22Rv1 (cell line): Measurements from ENCODE around the gene EXD3.

Source experiments
- H3K27ac ChIP-seq: fragments of 450-650 bp; 2 replicates; pipeline ENCODE4 v1.5.1; 2017
- CTCF ChIP-seq: fragments of 450-650 bp; IDR thresholded peaks from 2 replicates; pipeline ENCODE4 v1.5.1; 2017; ENCODE audit warnings: mild to moderate bottlenecking
- ZFX ChIP-seq: fragments of 450-650 bp; IDR thresholded peaks from 2 replicates; pipeline ENCODE4 v1.6.1; 2017; ENCODE audit warnings: antibody characterized with exemption, borderline replicate concordance

The EXD3 gene

GRCh38 chr9:137464291-137464999 is 41.5 kb upstream of the EXD3 start:
- no peak for TF ChIP-seq ZFX
- no peak for TF ChIP-seq CTCF
- H3K27ac ChIP-seq = no peak overlapping the region

GRCh38 chr9:137463931-137464290 is 40.9 kb upstream of the EXD3 start:
- TF ChIP-seq CTCF (no peak), ZFX (no peak)
- no peak overlapping the region for H3K27ac ChIP-seq

- no peak overlapping the region for H3K27ac ChIP-seq
- no peak for TF ChIP-seq ZFX
- no peak for TF ChIP-seq CTCF
Observed at GRCh38 chr9:137462986-137463930, 40.3 kb upstream of the EXD3 start.

GRCh38 chr9:137462396-137462985 is 39.5 kb upstream of the EXD3 start:
- no peak for TF ChIP-seq CTCF
- TF ChIP-seq ZFX = no peak
- H3K27ac ChIP-seq = no peak overlapping the region

GRCh38 chr9:137461663-137462395 is 38.9 kb upstream of the EXD3 start:
- no peak overlapping the region for H3K27ac ChIP-seq
- TF ChIP-seq ZFX (no peak), CTCF (peak; percentile 33)

GRCh38 chr9:137461316-137461662 is 38.3 kb upstream of the EXD3 start:
- TF ChIP-seq ZFX = no peak
- TF ChIP-seq CTCF = no peak
- H3K27ac ChIP-seq = no peak overlapping the region
